Activated naive CD8-positive, alpha-beta T cell (primary cell): ENCODE results near the gene LARP1B.
"Not testable (repeated sequence)": the region's sequence is repeated elsewhere in the genome, so short reads cannot be mapped to it uniquely, and the experiment has no call there.

ENCODE experiments used
- H3K27ac Mint-ChIP-seq: one replicate; pipeline ENCODE4 v1.8.0; 2021; ENCODE audit warnings: mixed read lengths
- H3K27me3 Mint-ChIP-seq: one replicate; pipeline ENCODE4 v1.8.0; 2021; ENCODE audit warnings: mixed read lengths
- H3K36me3 Mint-ChIP-seq: one replicate; pipeline ENCODE4 v1.8.0; 2021; ENCODE audit warnings: mixed read lengths
- H3K4me1 Mint-ChIP-seq: one replicate; pipeline ENCODE4 v1.8.0; 2021; ENCODE audit warnings: low read depth, mixed read lengths
- H3K4me3 Mint-ChIP-seq: one replicate; pipeline ENCODE4 v1.8.0; 2021; ENCODE audit warnings: mild to moderate bottlenecking, mixed read lengths
- H3K9me3 Mint-ChIP-seq: one replicate; pipeline ENCODE4 v1.8.0; 2021; ENCODE audit warnings: low read depth, mixed read lengths

The LARP1B gene

GRCh38 chr4:128228845-128229795 lies 168.0 kb downstream of the LARP1B start:
- H3K4me3 Mint-ChIP-seq: no peak overlapping the region
- H3K27ac Mint-ChIP-seq: no peak overlapping the region
- H3K27me3 Mint-ChIP-seq: no peaks in the 10 kb centered on the region
- H3K36me3 Mint-ChIP-seq: no peaks in the 10 kb centered on the region
- no peaks in the 10 kb centered on the region for H3K4me1 Mint-ChIP-seq
- no peaks in the 10 kb centered on the region for H3K9me3 Mint-ChIP-seq

DNA sequence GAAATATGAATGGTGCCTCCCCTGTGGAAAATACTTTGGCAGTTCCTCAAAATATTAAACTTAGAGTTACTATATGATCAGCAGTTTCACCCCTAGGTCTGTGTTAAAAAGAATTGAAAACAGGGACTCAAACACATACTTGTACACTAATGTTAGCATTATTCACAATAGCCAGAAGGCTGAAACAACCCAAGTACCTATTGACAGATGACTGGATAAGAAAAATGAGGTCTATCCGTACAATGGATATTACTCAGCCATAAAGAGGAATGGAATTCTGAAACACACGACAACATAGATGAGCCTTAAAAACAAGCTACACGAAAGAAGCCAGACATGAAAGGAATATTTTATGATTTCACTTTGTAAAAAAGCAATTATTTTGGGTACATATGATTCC lies 171.6 kb downstream of the LARP1B start:
- Mint-ChIP-seq H3K27me3 (no peaks in the 10 kb centered on the region), H3K9me3 (no peaks in the 10 kb centered on the region), H3K36me3 (no peaks in the 10 kb centered on the region), H3K4me1 (no peaks in the 10 kb centered on the region), H3K27ac (no peak overlapping the region), H3K4me3 (no peak overlapping the region)

GRCh38 chr4:128234836-128235235 lies 173.7 kb downstream of the LARP1B start:
- Mint-ChIP-seq H3K4me1 (no peaks in the 10 kb centered on the region), H3K4me3 (no peak overlapping the region), H3K9me3 (no peaks in the 10 kb centered on the region), H3K36me3 (no peaks in the 10 kb centered on the region), H3K27me3 (no peaks in the 10 kb centered on the region), H3K27ac (no peak overlapping the region)

DNA sequence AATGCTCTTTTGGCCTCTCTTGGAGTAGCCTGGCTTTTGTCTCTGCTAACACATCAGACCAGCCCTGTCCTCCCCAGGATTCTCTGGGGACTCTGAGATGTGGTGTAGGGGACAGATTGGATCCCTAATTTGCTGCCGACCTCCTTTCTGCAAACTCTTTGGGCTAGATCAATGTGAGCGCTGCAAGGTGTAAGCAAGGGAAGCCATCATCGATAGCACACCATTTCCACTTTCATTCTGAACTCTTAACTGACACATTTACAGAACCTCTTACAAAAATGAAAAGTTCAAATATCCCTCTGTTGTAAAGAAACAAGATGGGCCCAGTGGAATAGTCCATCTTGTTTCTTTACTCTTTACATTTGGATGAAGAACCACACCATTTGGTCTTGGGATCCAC lies 179.9 kb downstream of the LARP1B start:
- no peaks in the 10 kb centered on the region for H3K4me1 Mint-ChIP-seq

GRCh38 chr4:128241425-128241913 lies 180.4 kb downstream of the LARP1B start:
- H3K4me1 Mint-ChIP-seq: no peaks in the 10 kb centered on the region
- H3K9me3 Mint-ChIP-seq: no peaks in the 10 kb centered on the region
- H3K27me3 Mint-ChIP-seq: peaks cover 2% of the 10 kb centered on the region
- H3K27ac Mint-ChIP-seq: no peak overlapping the region
- H3K4me3 Mint-ChIP-seq: no peak overlapping the region
- H3K36me3 Mint-ChIP-seq: no peaks in the 10 kb centered on the region

More for the DNA sequence above, 179.9 kb downstream of the LARP1B start:
- no peak overlapping the region for H3K27ac Mint-ChIP-seq
- H3K9me3 Mint-ChIP-seq: no peaks in the 10 kb centered on the region
- no peak overlapping the region for H3K4me3 Mint-ChIP-seq
- H3K36me3 Mint-ChIP-seq: no peaks in the 10 kb centered on the region
- no peaks in the 10 kb centered on the region for H3K27me3 Mint-ChIP-seq

GRCh38 chr4:128241981-128242380 lies 180.9 kb downstream of the LARP1B start:
- Mint-ChIP-seq H3K9me3 (no peaks in the 10 kb centered on the region), H3K4me3 (no peak overlapping the region), H3K27me3 (peaks cover 2% of the 10 kb centered on the region), H3K36me3 (no peaks in the 10 kb centered on the region), H3K4me1 (no peaks in the 10 kb centered on the region), H3K27ac (no peak overlapping the region)

GRCh38 chr4:128242601-128243000 lies 181.5 kb downstream of the LARP1B start:
- H3K4me1 Mint-ChIP-seq: no peaks in the 10 kb centered on the region
- H3K9me3 Mint-ChIP-seq: peaks cover 2% of the 10 kb centered on the region
- H3K27me3 Mint-ChIP-seq: peaks cover 2% of the 10 kb centered on the region
- H3K36me3 Mint-ChIP-seq: no peaks in the 10 kb centered on the region
- no peak overlapping the region for H3K27ac Mint-ChIP-seq
- H3K4me3 Mint-ChIP-seq: no peak overlapping the region

DNA sequence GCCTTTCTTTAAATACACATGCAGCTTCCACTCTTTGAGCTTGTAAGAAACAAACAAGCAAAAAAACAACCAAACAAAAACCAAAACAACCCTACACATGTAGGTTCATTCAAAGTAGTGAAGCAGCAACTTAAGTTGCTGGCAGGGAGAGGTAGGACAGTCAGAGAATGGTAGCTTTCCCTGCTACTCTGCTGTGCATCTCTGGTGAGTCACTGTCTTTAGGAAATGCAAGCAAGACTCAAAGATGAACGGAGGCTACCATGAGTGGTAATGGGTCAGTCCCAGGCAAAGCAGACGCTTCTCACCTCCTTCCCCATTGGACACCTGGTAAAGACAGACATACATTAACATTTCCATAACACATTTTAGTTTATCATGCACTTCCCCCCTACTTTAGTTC lies 183.3 kb downstream of the LARP1B start:
- no peaks in the 10 kb centered on the region for H3K4me1 Mint-ChIP-seq
- no peak overlapping the region for H3K4me3 Mint-ChIP-seq
- peaks cover 2% of the 10 kb centered on the region for H3K27me3 Mint-ChIP-seq
- H3K27ac Mint-ChIP-seq: no peak overlapping the region
- no peaks in the 10 kb centered on the region for H3K36me3 Mint-ChIP-seq
- peaks cover 9% of the 10 kb centered on the region for H3K9me3 Mint-ChIP-seq

DNA sequence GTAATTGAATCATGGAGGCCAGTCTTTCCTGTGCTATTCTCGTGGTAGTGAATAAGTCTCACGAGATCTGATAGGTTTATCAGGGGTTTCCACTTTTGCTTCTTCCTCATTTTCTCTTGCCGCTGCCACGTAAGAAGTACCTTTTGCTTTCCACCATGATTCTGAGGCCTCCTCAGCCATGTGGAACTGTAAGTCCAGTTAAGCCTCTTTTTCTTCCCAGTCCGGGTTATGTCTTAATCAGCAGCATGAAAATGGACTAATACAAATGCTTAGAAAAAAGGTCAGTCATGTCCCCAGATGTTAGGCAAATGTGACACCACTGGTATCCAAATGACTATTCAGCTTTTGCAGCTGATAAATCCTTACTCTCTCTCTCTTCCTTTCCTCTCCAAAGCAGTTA lies 184.3 kb downstream of the LARP1B start:
- H3K27me3 Mint-ChIP-seq, H3K4me3 Mint-ChIP-seq: not testable (repeated sequence)

DNA sequence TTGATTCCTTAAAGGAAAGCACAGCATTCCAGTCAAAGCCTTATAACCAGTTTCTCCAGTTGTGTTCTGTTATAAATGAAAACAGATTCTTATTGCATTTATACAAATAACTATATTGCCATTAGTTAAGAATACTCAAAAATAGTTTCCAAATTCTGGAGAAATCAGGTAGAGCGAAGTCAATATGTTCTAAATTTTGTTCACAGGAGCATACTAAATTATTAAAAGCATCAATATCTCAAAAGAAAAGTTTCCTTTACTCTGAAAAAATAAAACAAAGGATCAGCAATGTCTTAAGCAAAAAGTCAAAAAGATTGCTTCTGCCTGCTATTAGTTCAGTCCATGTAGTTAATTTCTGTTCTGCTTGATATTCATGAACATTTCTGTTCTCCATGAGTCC lies 186.8 kb downstream of the LARP1B start:
- H3K27ac Mint-ChIP-seq: no peak overlapping the region
- no peak overlapping the region for H3K4me3 Mint-ChIP-seq

More for the DNA sequence above, 184.3 kb downstream of the LARP1B start:
- not testable (repeated sequence) for H3K4me1 Mint-ChIP-seq, H3K27ac Mint-ChIP-seq, H3K36me3 Mint-ChIP-seq
- H3K9me3 Mint-ChIP-seq: peaks cover 13% of the 10 kb centered on the region

GRCh38 chr4:128249787-128250668 lies 188.9 kb downstream of the LARP1B start:
- Mint-ChIP-seq H3K27me3 (peaks cover 2% of the 10 kb centered on the region), H3K9me3 (peaks cover 15% of the 10 kb centered on the region), H3K36me3 (peaks cover 2% of the 10 kb centered on the region), H3K27ac (no peak overlapping the region), H3K4me1 (no peaks in the 10 kb centered on the region), H3K4me3 (no peak overlapping the region)

More for the DNA sequence above, 186.8 kb downstream of the LARP1B start:
- Mint-ChIP-seq H3K27me3 (peaks cover 2% of the 10 kb centered on the region), H3K36me3 (peaks cover 2% of the 10 kb centered on the region), H3K9me3 (peaks cover 15% of the 10 kb centered on the region), H3K4me1 (no peaks in the 10 kb centered on the region)

DNA sequence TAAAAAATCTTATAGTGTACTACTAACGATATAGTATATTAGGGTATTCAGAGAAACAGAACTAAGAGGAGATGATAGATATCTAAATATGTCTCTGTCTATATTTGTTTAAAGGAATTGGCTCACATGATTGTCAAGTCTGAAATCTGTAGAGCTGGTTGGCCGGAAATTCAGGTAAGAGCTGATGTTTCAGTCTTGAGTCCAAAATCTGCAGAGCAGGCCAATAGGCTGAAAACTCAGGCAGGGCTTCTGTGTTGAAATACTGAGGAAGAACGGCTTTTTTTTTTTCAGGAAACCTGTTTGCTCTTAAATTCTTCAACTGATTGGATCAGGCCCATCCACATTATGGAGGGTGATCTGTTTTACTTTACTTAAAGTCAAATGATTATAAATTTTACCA lies 194.8 kb downstream of the LARP1B start:
- H3K27ac Mint-ChIP-seq: no peak overlapping the region
- H3K27me3 Mint-ChIP-seq: peaks cover 6% of the 10 kb centered on the region
- no peak overlapping the region for H3K4me3 Mint-ChIP-seq
- no peaks in the 10 kb centered on the region for H3K36me3 Mint-ChIP-seq
- H3K4me1 Mint-ChIP-seq: no peaks in the 10 kb centered on the region
- H3K9me3 Mint-ChIP-seq: no peaks in the 10 kb centered on the region

DNA sequence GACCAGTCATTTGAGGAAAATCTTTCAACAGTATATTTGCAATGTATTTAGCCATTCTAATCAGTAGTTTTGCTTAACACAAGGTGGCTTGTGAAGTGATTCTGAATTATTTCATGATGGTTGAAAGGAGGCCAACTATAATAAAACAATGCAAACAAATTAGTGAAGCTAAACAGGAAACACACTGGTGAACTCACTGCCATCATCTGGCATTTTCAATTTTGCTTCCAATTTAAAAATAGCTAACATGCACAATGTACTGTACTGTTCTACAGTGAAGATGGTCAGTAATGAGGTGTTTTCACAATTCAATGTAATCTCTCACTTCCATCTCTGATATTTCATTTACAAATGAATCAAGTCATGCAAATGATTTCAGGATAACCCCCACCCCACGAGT lies 195.4 kb downstream of the LARP1B start:
- Mint-ChIP-seq H3K4me3 (no peak overlapping the region), H3K9me3 (no peaks in the 10 kb centered on the region), H3K36me3 (no peaks in the 10 kb centered on the region), H3K4me1 (no peaks in the 10 kb centered on the region), H3K27ac (no peak overlapping the region), H3K27me3 (peaks cover 6% of the 10 kb centered on the region)

DNA sequence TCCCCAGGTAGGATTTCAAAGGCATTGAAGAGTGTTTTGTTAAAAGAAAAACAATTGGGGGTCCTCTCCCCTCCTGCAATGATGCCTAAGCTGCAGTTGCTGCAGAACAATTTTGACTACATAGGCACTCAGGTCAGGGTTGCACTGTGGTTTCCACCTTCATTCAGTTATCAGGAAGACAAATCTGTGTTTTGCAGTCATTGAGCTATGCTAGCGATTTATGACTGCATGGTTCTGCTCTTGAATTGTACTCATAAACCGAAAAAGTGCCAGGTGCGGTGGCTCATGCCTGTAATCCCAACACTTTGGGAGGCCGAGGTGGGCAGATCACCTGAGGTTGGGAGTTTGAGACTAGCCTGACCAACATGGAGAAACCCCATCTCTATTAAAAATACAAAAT lies 197.1 kb downstream of the LARP1B start:
- not testable (repeated sequence) for H3K4me3 Mint-ChIP-seq, H3K4me1 Mint-ChIP-seq, H3K36me3 Mint-ChIP-seq, H3K27ac Mint-ChIP-seq, H3K27me3 Mint-ChIP-seq, H3K9me3 Mint-ChIP-seq

- not testable (repeated sequence) for H3K9me3 Mint-ChIP-seq, H3K36me3 Mint-ChIP-seq, H3K27ac Mint-ChIP-seq, H3K4me3 Mint-ChIP-seq, H3K27me3 Mint-ChIP-seq, H3K4me1 Mint-ChIP-seq
These were observed 198.8 kb downstream of the LARP1B start for GRCh38 chr4:128259889-128260288.
